EH (cell line): ENCODE measurements around the gene SLC25A6.
"Not testable (repeated sequence)": the region's sequence is repeated elsewhere in the genome, so short reads cannot be mapped to it uniquely, and the experiment has no call there.

Source experiments
- DNase-seq: peaks from one replicate; pipeline ENCODE4 v3.0.0-alpha.2; 2015; ENCODE audit warnings: low read depth

SLC25A6 gene

DNA sequence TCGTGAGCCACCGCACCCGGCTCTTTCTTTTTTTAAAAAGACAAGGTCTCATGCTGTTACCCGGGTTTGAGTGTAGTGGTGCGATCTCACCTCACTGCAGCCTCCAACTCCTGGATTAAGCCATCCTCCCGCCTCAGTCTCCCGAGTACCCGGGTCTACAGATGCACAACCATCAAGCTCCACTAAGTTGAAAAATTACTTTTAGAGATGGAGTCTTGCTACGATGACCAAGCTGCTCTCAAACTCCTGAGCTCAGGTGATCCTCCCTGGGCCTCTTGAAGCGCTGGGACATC, 2.0 kb downstream of the SLC25A6 start:
- DNase-seq, result no peak

DNA sequence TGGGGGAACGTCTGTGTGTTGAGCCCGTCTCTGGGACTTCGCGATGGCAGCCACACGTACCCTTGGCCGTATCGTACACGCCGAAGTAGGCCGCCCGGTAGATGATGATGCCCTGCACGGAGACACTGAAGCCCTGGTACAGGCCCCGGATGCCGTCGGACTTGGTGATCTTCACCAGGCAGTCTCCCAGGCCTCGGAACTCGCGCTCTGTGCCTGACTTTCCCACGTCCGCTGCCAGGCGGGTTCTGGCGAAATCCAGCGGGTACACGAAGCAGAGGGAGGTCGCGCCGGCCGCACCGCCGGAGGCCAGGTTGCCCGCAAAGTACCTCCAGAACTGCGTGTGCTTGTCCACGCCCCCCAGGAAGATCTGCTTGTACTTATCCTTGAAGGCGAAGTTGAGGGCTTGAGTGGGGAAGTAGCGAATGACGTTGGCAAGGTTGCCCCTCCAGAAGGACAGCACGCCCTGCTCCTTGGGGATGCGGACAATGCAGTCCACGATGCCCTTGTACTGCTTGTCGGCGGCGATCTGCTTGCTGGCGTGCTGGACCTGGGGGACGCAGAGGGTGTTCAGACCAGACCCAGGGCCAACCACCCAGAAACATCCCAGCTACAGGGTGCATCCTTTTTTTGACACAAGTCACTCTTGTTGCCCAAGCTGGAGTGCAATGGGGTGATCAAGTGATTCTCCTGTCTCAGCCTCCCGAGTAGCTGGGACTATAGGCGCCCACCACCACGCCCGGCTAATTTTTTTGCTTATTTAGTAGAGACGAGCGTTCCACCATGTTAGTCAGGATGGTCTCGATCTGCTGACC, 2.5 kb downstream of the SLC25A6 start:
- no peak for DNase-seq

DNA sequence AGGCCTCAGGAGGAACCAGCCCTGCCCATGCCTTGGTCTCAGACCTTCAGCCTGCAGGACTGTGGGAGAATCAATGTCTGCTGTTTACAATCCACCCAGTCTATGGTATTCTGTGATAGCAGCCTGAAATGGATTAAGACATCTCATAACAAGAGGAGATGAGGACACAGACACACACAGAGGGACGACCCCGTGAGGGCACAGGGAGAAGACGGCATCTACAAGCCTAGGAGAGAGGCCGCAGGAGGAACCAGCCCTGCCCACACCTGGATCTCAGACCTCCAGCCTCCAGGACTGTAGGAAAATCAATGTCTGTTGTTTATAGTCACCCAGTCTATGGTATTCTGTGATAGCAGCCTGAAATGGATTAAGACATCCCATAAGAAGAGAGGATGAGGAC, 3.3 kb downstream of the SLC25A6 start:
- no peak for DNase-seq

DNA sequence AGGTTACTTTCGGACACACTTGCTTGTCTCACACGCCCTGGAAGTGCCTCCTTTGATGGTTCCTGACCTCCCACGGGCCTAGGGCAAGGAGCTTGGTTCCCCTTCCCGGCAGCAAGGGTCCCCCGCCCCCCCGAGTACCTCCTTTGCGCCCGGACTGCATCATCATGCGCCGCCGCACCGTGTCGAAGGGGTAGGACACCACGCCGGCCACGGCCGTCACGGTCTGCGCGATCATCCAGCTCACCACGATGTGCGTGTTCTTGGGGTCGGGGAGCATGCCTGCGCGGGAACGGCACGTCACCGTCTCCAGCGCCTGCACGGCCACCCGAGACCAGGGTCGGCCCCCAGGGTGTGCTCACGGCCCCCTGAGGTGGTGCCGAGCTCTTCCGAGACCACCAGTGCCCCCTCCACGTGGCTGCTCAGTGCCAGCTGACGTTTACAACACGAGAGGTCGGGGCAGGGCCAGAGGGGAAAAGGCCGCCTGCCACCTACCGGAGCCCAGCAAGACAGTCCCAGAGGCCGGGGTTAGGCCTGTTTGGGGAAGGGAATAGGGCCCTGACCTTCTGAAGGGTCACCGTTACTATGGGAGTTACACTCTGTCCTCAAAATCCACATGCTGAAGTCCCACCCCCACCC, 4.7 kb downstream of the SLC25A6 start:
- DNase-seq, result no peak

DNA sequence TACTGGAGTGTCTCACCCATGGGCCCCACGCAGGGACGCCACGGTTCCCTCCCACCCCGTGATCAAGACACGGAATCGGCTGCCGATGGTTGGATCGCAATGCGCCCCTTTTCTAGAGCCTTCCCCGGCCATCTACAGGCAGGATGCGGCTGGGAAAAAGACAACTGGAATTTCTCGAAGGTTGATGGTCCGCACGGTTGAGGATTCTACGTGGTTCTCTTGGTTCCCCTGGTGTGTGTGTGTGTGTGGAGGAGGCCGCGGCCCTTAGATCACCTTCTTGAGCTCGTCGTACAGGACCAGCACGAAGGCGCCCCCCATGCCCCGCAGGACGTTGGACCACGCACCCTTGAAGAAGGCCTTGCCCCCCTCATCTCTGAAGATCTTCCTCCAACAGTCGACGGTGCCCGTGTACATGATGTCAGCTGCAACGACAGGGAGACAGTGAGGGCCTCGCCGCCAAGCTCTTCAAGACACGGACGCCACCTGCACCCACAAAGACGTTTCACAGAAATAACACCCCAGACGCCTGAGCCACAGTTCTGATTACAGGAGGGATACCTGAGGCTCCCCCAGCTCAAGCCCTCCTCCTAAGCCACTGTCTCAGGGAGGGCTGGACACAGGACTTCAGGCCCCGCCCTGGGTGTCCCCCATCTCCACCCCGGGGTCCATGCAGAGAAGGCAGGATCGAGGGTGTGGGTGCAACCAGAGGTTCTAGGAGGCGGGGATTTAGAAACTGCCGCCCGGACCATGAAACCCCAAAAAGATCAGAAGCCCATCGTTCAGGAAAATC, 5.4 kb downstream of the SLC25A6 start:
- DNase-seq, result no peak

DNA sequence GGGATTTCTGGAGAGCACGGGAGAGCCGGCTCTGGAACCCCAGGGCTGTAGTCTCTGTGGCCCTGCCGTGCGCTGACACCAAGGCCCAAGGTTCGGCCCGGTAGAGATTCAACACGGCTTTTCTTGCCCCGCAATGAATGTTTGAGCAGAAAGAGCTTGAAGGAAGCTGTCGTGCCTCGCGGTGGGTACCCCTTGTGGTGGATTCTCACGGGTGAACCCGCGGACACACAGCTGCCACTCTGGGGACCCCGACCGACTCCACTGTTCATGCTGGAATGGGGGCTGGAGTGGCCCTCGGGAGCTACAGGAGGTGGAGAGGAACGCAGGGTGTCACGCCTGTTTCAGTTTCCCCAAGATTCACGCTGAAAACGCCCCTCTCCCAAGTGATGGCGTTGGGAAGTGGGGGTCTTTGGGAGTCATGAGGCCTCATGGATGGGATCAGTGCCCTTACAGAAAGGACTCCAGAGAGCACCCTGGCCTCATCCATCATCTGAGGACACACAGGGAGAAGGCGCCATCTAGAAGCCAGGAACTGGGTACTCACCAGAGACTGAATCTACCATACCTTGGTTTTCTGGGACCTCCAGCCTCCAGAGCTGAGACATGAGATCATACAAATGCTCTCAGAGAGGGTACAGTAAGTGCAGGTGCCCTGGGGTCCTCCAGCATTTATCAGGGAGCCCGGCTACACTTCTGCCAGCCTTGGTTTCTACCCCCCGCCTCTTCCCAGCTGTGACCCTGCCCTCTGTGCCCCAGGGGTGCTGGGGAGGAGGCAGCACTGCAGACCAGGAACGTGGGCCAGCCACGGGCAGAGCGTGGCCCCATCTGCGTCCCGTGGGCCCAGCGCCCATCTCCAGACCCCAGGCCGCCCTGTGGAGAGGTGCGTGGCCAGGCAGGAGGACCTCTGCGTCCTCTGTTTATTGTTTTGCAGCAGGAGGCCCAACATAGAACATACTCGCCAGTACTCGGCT, 6.4 kb downstream of the SLC25A6 start:
- DNase-seq, result no peak

DNA sequence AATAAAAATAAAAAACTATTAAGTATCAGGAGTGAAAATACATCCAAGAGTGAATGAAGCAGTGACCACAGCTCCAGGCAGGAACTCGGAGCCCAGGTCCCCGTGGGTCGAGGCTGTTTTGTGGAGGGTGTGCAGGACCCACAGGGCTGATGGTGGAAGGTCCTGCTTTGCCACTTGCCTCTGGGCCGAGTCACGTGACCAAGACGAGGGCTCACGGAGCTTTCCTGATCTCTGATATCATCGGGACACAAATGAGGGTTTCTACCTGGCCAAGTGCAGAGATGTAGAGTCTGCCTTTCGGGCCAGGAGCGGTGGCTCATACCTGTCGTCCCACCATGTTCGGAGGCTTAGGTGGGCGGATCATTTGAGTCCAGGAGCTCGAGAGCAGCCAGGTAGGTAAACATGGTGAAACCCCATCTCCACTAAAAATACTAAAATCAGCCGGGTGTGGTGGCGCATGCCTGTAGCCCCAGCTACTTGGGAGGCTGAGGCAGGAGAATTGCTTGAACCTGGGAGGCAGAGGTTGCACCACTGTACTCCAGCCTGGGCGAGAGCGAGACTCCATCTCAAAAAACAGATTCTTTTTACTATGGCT, 7.2 kb downstream of the SLC25A6 start:
- DNase-seq, result no peak

DNA sequence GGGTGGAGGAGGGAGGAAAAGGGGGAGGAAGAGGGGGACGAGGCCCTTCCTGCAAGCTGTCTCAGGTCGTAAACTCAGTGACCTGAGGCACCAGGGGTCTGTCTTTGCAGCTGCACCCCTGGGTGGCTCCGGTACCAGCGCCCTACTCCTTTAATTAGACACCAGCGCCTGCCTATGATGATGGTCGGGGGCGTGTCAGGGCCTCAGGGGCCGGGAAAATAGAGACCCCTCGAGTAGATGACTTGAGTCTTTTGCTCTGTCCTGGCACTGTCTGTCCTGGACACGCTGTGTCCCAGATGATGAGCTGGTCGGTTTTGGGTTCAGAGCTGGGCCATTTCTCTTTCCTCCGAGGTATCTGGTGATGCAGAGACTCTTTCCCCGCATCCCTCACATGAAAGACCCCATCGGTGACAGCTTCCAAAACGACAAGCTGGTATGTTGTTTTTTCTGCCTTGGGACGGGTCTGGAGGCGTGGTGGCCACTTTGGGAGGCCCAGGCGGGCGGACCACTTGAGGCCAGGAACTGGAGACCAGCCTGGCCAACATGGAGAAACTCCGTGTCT, 11.2 kb downstream of the SLC25A6 start:
- DNase-seq, result no peak

DNA sequence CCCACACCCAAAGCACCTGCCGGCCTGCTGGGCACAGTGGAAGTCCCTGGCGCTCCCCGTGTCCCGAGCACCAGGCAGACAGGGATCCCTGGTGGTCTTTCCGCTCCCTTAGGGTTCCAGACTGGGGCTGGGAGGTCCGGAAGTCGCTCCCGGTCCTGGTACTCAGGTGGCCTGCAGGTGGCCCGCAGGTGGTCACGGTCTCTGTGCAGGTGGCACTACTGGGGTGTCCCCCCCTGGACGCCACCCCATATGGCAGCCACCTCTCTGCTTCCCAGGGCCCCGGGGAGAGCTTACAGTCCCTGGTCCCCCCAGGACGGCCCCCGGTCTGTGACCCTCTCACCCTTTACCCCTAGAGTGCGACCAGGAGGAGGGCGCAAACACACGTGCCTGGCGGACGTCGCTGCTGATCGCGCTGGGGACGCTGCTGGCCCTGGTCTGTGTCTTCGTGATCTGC, 13.6 kb downstream of the SLC25A6 start:
- DNase-seq, result no peak

DNA sequence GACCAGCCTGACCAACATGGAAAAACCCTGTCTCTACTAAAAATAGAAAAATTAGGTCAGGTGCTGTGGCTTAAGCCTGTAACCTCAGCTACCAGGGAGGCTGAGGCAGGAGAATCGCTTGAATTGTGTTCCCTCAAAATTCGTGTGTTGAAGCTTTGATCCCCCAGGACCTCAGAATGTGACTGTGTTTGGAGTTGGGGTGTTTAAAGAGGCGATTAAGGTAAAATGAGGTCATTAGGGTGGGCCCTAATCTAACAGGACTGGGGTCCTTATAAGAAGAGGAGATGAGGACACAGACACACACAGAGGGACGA, 23.6 kb downstream of the SLC25A6 start:
- no peak for DNase-seq

DNA sequence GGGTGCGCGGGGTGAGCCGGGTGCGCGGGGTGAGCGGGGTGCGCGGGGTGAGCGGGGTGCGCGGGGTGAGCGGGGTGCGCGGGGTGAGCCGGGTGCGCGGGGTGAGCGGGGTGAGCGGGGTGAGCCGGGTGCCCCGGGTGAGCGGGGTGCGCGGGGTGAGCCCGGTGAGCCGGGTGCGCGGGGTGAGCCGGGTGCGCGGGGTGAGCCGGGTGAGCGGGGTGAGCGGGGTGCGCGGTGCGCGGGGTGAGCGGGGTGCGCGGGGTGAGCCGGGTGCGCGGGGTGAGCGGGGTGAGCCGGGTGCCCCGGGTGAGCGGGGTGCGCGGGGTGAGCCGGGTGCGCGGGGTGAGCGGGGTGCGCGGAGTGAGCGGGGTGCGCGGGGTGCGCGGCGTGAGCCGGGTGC, 25.6 kb downstream of the SLC25A6 start:
- not testable (repeated sequence) for DNase-seq

DNA sequence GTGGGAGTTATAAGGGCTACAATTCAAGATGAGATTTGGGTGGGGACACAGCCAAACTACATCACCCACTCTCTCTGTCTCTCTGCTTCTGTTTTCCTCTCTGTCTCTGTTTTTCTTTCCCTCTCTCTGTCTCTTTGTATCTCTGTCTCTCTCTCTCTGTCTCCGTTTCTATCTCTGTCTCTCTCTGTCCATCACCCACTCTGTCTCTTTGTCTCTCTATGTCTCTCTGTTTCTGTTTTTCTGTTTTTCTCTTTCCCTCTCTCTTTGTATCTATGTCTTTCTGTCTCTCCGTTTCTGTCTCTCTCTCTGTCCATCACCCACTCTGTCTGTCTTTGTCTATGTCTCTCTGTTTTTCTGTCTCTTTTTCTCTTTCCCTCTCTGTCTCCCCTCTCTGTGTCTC, 30.0 kb downstream of the SLC25A6 start:
- DNase-seq, result no peak

DNA sequence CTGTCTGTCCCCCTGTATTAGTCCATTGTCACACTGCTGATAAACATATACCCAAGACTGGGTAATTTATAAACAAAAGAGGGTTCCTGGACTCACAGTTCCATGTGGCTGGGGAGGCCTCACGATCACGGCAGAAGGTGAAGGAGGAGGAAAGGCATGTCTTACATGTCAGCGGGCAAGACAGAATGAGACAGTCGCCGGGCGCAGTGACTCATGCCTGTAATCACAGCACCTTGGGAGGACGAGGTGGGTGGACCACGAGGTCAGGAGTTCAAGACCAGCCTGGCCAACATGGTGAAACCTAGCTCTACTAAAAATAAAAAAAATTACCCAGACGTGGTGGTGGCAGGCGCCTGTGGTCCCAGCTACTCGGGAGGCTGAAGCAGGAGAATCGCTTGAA, 30.6 kb downstream of the SLC25A6 start:
- no peak for DNase-seq

DNA sequence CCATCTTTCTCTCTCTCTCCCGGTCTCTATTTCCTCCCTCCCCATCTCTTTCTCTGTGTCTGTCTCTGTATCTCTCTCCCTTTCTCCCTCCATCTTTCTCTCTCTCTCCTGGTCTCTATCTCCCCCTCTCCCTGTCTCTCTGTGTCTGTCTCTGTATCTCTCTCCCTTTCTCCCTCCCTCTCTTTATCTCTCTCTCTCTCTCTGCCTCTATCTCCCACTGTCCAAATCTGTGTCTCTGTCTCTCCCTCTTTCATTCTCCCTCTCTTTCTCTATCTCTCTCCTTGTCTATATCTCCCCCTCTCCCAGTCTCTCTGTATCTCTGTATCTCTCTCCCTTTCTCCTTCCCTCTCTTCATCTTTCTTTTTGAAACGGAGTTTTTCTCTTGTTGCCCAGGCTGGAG, 31.7 kb downstream of the SLC25A6 start:
- no peak for DNase-seq

DNA sequence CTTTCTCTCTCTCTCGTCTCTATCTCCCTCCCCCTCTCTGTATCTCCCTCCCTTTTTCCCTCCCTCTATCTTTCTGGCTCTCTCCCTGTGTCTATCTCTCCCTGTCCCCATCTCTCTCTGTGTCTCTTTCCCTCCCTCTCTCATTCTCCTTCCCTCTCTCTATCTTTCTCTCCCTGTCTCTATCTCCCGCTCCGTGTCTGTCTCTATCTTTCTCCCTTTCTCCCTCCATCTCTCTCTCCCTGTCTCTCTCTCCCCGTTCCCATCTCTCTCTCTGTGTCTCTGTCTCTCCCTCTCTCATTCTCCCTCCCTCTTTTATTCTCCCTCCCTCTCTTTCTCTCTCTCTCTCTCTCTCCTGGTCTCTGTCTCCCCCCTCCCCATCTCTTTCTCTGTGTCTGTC, 32.4 kb downstream of the SLC25A6 start:
- no peak for DNase-seq

DNA sequence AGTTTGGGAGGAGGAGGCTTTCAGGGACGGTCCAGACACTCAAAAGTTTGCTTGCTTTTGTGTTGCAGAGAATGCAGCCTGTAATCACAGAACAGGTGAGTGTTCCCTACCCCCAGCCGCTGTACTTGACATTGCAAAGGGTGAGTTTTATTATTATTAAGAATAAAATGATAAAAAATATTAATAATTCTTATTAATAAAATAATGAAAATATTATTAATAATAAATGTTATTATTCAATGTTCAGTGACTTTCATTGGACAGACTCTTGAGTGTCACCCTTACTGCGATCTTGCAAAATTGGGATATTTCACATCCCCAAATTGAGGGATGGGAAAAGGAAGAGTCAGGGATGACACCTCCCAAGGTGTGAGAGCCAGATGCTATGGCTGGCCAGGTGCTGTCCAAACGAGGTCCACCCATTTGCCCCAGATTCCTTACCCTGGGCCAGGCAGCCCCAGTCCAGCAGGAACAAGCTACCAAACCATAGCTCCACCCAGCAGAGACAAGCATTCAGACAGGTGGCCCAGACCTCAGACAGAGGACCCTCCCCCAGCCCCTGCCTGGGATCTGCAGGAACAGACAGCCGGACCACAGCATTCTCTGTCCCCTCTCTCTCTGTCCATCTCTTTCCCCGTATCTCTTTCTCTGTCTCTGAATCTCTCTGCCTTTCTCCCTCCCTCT, 33.0 kb downstream of the SLC25A6 start:
- no peak for DNase-seq

DNA sequence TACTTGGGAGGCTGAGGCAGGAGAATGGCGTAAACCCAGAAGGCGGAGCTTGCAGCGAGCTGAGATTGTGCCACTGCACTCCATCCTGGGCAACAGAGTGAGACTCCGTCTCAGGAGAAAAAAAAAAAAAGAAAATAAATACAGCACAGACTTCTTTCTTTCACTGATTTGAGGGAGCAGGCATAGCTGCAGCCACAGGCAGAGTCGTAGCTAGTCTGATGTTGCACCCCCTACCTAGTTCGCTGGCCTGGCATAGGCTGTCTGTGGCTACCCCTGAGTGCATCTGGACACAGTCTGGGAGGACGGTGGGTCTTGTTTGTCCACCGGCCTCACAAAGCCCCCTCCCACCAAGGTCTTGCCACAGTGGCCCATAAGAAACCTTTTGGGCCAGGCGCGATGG, 33.9 kb downstream of the SLC25A6 start:
- no peak for DNase-seq

DNA sequence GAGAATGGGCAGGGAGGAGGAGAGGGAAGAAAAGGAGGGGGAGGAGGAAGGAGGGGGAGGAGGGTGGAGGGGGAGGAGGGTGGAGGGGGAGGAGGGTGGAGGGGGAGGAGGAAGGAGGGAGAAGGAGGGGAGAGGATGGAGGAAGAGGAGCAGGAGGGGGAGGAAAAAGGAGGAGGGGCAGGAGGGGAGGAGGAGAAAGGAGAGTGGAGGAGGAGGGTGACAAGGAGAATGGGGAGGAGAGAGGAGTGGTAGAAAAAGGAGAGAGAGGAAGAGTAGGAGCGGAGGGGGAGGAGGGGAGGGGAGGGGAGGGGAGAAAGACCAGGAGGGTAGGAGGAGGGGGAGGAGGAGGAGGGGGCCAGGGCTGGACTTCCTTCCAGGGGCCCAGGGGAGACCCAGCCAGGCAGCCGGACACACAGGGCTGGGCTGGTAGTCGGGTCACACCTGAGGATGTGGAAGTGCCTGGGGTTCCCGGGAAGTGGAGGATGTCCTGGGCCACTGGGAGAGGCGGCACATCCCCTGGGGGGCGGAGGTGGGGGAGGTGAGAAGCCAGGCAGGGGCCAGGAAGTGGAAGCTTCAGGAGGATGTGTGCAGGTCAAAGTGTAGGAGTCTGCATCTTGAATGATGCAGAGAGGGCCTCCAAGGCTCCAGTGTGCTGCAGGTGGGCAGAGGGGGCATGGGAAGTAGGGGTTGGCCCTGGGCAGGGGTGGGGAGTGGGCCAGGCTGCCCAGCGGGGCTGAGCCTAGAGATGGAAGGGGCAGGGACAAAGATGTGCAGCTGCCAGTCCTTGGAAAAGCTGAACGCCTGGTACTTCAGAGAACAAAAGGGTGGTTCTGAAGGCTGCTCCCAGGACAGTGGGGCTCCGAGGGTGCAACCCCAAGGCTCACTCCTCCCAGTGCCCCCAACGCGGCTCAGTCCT, 36.5 kb downstream of the SLC25A6 start:
- DNase-seq, result no peak
